NB4 (cell line): ENCODE data around the gene KDR.

Experiments
- POLR2A ChIP-seq: IDR thresholded peaks from 2 replicates; pipeline ENCODE4 v1.6.1; 2011; ENCODE audit warnings: mild to moderate bottlenecking; ENCODE audit not compliant: insufficient read length; ENCODE audit errors: extremely low read depth
- TF ChIP-seq, protein P1 (sequence below): IDR thresholded peaks from one replicate; pipeline ENCODE4 v1.5.1; 2012; ENCODE audit warnings: low read depth, low read length

DNA sequence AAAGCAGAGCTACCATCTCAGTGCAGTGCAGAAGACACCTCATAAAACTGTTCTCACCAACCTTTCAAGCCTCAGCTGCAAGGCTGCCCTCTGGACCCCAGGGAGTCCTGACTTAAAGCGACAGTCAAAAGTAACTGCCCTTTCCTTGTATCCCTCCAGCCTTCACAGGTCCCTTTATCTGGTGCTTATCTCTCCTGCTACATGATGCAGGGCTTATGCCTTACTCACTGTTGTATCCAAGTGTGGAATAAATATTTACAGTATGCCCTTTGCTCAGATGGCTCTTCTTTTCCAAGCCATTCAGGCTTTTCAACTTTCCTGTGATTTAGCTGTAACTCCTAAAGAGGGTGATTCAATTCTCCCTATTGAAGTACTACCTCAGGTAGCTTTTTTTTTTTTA lies 92.6 kb downstream of the KDR start:
- TF ChIP-seq POLR2A = no peak
- TF ChIP-seq, protein P1, sequence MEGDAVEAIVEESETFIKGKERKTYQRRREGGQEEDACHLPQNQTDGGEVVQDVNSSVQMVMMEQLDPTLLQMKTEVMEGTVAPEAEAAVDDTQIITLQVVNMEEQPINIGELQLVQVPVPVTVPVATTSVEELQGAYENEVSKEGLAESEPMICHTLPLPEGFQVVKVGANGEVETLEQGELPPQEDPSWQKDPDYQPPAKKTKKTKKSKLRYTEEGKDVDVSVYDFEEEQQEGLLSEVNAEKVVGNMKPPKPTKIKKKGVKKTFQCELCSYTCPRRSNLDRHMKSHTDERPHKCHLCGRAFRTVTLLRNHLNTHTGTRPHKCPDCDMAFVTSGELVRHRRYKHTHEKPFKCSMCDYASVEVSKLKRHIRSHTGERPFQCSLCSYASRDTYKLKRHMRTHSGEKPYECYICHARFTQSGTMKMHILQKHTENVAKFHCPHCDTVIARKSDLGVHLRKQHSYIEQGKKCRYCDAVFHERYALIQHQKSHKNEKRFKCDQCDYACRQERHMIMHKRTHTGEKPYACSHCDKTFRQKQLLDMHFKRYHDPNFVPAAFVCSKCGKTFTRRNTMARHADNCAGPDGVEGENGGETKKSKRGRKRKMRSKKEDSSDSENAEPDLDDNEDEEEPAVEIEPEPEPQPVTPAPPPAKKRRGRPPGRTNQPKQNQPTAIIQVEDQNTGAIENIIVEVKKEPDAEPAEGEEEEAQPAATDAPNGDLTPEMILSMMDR = no peak
